ENCODE data around the gene SPTAN1.

SPTAN1 gene

GRCh38 chr9:128593856-128594255, 41.5 kb downstream of the SPTAN1 start:
- FAIRE-seq (no peak), DNase-seq (ENCODE audit: insufficient read length, low spot score) (no peak)

GRCh38 chr9:128595471-128595870, 43.1 kb downstream of the SPTAN1 start:
- no peak for FAIRE-seq
- no peak for DNase-seq (ENCODE audit: insufficient read length, low spot score)

GRCh38 chr9:128600099-128600498, 47.7 kb downstream of the SPTAN1 start:
- FAIRE-seq: no peak
- no peak for DNase-seq (ENCODE audit: insufficient read length, low spot score)

- DNase-seq (ENCODE audit: insufficient read length, low spot score): no peak
- FAIRE-seq: no peak
Measured at GRCh38 chr9:128603697-128604096, 51.3 kb downstream of the SPTAN1 start.

GRCh38 chr9:128607642-128608350, 55.4 kb downstream of the SPTAN1 start:
- DNase-seq (ENCODE audit: insufficient read length, low spot score) (no peak), FAIRE-seq (no peak)

- DNase-seq (ENCODE audit: insufficient read length, low spot score) (no peak), FAIRE-seq (no peak)
Measured at GRCh38 chr9:128610897-128611296, 58.5 kb downstream of the SPTAN1 start.

- FAIRE-seq: no peak
- no peak for DNase-seq (ENCODE audit: insufficient read length, low spot score)
Measured at GRCh38 chr9:128611600-128612394, 59.4 kb downstream of the SPTAN1 start.

- DNase-seq (ENCODE audit: insufficient read length, low spot score): no peak
- FAIRE-seq: no peak
Measured at GRCh38 chr9:128614728-128615127, 62.3 kb downstream of the SPTAN1 start.

GRCh38 chr9:128615571-128615970, 63.2 kb downstream of the SPTAN1 start:
- no peak for FAIRE-seq
- no peak for DNase-seq (ENCODE audit: insufficient read length, low spot score)

- DNase-seq (ENCODE audit: insufficient read length, low spot score) (no peak), FAIRE-seq (no peak)
Measured at GRCh38 chr9:128617943-128618342, 65.6 kb downstream of the SPTAN1 start.

GRCh38 chr9:128619127-128619526, 66.7 kb downstream of the SPTAN1 start:
- FAIRE-seq (no peak), DNase-seq (ENCODE audit: insufficient read length, low spot score) (no peak)

- no peak for DNase-seq (ENCODE audit: insufficient read length, low spot score)
- FAIRE-seq: no peak
Measured at GRCh38 chr9:128619779-128620178, 67.4 kb downstream of the SPTAN1 start.

- DNase-seq (ENCODE audit: insufficient read length, low spot score) (no peak), FAIRE-seq (no peak)
Measured at GRCh38 chr9:128621730-128622455, 69.5 kb downstream of the SPTAN1 start.

GRCh38 chr9:128624566-128624965, 72.2 kb downstream of the SPTAN1 start:
- no peak for DNase-seq (ENCODE audit: insufficient read length, low spot score)
- no peak for FAIRE-seq

GRCh38 chr9:128625391-128626146, 73.2 kb downstream of the SPTAN1 start:
- DNase-seq (ENCODE audit: insufficient read length, low spot score): no peak
- FAIRE-seq: no peak

GRCh38 chr9:128626181-128626580, 73.8 kb downstream of the SPTAN1 start:
- DNase-seq (ENCODE audit: insufficient read length, low spot score) (no peak), FAIRE-seq (no peak)

GRCh38 chr9:128627127-128627715, 74.8 kb downstream of the SPTAN1 start:
- FAIRE-seq: no peak
- no peak for DNase-seq (ENCODE audit: insufficient read length, low spot score)

- FAIRE-seq: no peak
- no peak for DNase-seq (ENCODE audit: insufficient read length, low spot score)
Measured at GRCh38 chr9:128627906-128628305, 75.5 kb downstream of the SPTAN1 start.

- no peak for FAIRE-seq
- no peak for DNase-seq (ENCODE audit: insufficient read length, low spot score)
Measured at GRCh38 chr9:128628471-128629048, 76.2 kb downstream of the SPTAN1 start.

- no peak for DNase-seq (ENCODE audit: insufficient read length, low spot score)
- FAIRE-seq: no peak
Measured at GRCh38 chr9:128629136-128629535, 76.7 kb downstream of the SPTAN1 start.

Data from HTR-8/SVneo (cell line).